T-helper 9 cell (primary cell): ENCODE data around the gene SYTL1.

ENCODE experiments used
- DNase-seq: peaks from one replicate; pipeline ENCODE4 v3.0.0-alpha.2; 2020
- total RNA-seq, 2 donors: gene quantifications; one replicate each; lab custom pipeline; 2026; lab: John Stamatoyannopoulos, UW

SYTL1 gene, protein sequence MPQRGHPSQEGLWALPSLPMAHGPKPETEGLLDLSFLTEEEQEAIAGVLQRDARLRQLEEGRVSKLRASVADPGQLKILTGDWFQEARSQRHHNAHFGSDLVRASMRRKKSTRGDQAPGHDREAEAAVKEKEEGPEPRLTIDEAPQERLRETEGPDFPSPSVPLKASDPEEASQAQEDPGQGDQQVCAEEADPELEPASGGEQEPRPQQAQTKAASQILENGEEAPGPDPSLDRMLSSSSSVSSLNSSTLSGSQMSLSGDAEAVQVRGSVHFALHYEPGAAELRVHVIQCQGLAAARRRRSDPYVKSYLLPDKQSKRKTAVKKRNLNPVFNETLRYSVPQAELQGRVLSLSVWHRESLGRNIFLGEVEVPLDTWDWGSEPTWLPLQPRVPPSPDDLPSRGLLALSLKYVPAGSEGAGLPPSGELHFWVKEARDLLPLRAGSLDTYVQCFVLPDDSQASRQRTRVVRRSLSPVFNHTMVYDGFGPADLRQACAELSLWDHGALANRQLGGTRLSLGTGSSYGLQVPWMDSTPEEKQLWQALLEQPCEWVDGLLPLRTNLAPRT
- 137 to 174 reads per million in 2 donors for total RNA-seq

DNA sequence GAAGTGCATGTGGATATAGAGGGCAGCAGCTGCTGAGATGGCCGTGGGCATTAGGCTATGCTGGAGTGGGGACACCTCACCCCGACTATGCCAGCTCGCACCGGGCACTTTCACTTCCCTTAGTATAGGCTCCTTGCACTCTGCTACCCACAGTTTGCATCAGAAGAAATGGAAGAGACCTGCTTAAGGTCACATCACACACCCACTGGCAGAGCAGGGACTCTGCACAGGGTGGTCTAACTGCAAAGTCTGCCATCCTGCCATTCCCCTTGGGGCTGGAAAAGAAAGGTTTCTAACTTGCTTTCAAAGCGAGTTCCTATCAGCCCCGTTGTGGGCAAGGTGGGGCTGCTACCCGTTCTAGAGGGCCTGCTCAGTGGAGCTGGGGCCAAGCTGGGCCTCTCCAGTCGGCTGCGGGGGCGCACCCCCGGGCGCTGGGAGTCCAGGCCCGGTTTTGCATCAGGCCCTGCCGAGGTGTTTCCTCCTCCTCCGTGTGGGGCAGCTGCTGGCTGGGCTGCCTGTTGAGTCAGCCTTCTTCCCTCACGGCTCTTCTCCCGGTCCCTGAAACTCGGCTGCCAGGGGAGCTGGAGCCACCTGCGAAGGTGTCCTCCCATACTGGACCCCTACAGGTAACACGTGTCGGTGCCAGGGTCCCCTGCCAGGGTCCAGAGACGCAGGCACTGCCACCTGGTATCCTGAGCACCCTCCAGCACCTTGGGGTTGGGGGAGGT is at the start of gene SYTL1:
TSS of gene SYTL1 (plus strand) at position 498 of the 728 bp plus-strand sequence. CDS start 3,313 bp downstream, outside the sequence.
- DNase-seq, result peak; percentile 50

DNA sequence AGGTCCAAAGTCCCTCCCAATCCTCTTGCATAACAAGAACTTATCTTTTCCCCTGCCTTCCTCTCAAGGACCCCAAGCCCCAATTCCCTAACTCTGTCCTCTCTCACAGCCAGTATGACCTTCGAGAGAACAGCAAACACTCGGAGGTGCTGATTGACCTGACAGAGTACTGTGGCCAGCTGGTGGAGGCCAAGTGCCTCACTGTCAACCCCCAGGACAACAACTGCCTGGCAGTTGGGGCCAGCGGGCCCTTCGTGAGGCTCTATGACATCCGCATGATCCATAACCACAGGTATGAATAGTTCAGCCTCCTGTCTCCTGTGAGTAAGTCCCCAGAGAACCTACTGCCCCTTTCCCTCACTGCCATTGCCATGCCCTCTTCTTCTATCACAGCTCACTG is 49.7 kb upstream of the SYTL1 start:
- no peak for DNase-seq

DNA sequence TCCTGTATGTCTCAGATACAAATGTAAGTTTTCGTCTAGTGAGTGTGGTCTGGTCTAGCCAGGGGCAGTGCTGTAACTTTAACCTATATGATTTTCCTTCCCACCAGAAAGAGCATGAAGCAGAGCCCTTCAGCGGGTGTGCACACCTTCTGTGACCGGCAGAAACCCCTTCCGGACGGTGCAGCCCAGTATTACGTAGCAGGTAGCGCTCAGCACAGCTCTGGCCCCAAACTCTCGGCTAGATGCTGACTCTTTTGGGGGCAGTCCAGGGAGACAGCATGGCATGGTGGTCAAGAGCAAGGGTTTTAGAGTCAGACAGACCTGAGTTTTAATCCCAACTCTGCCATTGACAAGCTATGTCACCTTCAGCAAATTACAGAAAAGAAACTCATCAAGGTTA is 47.9 kb upstream of the SYTL1 start:
- DNase-seq, result no peak

DNA sequence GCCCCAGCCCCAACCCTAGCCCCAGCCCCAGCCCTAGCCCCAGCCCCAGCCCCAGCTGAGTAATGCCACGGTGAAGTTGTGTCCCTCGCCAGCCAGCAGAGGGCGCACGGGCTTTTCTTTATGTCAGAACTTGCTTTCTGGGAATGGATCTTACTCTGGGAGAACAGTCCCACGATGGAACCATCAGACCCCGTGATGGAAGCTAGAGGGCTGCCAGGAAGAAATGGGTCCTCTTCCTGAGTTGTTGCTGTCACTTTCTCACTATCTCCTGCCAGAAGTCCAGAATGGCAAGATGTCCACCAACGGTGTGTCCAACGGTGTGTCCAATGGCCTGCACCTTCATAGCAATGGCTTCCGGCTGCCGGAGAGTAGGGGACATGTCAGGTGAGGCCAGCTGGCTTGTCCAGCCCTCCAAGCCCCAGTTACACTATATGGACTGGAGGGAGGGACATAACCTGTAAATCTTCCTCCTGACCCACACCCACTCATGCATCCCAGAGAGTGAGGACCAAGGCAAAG is 45.0 kb upstream of the SYTL1 start:
- peak; percentile 70 for DNase-seq

DNA sequence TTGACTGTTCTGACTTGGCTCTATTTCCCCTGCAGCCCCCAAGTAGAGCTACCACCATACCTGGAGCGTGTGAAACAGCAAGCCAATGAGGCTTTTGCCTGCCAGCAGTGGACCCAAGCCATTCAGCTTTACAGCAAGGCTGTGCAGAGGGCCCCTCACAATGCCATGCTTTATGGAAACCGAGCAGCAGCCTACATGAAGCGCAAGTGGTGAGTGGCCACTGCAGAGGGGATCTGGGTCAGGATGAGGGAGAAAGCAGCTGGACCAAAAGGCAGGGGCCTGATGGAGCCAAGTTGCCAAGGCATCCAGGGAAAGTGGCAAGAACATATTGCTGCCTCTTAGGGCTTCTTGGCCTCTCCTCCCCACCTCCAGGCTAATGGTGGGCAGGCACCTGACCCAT is 43.9 kb upstream of the SYTL1 start:
- no peak for DNase-seq

DNA sequence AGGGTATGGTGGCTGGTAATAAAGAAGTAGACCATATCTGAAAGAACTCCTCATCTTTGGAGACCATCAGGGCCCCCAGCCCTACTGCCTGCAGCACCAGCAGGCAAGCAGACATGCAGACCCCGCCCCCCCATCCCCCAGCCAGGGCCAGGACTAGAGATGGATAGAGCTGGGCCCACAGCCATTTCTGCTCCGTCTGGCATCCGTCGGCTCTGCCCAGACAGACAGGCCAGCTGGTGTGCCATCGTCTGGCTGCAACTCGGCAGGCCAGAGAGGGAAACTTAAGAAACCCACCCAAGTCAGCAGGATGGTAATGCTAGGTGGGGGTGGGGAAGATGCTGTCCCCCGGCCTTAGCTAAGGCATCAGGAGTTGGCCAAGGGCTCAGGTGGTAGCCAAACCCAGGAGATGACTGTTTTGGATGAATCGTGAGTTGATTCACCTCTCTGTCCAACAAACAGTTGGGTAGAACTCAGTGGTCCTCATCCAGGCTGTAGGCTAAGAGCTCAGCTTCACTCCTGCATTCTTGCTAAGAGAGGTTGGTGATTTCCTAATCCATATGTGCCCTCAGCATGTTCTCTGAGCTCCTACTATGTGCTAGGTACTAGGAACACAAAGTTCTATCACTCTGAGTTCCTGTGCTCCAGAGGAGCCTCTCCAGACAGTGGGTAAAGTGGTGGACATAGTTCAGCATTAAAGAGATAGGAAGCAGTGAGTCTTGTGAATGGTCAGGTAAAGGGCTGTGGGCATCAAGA is 43.0 kb upstream of the SYTL1 start:
- no peak for DNase-seq

DNA sequence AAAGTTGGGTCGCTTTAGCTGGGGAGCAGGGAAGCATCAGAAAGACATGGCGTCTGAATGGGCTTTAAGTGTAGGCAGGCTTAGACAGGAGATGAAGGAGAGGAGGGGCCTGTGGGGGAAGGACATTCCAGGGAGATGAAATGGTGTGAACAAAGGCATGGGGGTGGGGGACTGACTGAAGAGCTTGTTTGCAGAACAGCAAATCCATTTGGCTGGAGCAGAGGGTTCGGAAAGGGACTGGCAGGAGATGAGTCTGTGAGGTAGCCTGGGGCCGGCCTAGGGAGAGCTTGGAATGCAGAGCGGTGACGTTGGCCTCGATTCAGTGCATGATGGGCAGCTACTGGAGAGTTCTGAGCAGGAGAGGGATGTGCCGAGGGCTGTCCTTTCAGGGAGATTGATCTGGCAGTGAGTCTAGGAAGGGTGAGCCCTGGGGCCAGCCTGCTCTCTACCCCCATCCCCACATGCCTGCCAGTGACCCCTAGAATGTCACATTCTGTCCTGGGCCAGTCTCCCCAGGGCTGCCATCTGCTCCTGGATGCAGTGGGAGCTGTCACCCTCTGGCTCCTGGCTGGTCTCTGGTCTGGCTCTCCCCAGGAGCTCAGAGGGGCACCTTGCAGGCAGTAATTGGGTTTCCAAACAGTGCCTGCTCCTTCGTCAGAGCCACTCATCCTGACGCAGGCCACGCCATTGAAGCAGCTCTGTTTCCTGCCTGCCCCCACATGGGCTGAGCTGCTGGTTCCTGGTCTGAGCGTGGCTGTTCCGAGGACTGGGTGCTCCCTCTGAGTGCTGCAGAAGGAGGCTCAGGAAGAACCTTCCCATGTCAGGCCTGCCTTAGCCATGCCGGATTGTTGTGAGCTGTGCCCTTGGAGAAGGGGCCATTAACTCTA is 42.2 kb upstream of the SYTL1 start:
- DNase-seq, result no peak

DNA sequence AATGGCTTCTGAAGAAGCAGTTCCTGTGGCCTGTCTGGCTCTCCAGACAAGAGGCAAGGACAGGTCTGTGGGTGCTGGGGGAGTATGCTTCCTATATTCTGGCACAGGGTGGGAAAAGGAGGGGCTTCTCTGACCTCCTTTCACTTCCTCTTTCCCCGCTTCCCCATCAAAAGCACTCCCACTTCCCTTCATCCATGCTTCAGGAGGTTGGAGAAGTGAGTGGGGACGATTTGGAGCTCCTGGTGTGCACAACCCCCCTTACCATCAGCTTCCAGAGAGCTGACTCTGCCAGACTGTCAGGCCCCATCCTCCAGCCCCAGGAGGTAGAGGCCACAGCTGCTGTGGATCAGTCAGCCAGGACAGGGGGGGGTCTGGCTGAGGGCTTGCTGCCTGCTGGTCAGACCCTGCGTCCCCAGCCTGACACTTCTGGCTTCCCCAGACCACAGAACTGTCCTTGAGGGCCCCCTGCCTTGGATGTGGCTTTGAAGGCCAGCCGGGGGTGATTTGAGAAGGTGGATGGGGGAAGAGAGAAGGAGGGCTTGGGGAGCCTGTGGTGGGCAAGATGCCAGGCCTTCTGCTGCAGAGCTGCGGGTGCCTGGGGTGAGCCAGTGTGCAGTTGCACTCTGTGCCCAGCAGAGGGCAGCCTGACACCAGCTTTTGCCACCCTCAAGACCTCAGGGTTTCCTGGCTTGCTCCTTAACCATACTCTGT is 41.3 kb upstream of the SYTL1 start:
- peak; percentile 69 for DNase-seq

DNA sequence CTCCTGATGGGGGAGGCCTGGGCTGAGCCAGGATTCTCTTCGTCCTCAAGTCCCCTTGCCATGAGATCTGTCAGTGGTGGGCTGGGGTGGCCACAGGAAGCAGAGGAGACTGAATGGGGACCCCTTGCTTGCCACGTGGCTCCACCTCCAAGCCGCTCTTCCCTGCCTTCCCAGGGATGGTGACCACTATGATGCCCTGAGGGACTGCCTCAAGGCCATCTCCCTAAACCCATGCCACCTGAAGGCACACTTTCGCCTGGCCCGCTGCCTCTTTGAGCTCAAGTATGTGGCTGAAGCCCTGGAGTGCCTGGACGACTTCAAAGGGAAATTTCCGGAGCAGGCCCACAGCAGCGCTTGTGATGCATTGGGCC is 40.8 kb upstream of the SYTL1 start:
- DNase-seq, result no peak

DNA sequence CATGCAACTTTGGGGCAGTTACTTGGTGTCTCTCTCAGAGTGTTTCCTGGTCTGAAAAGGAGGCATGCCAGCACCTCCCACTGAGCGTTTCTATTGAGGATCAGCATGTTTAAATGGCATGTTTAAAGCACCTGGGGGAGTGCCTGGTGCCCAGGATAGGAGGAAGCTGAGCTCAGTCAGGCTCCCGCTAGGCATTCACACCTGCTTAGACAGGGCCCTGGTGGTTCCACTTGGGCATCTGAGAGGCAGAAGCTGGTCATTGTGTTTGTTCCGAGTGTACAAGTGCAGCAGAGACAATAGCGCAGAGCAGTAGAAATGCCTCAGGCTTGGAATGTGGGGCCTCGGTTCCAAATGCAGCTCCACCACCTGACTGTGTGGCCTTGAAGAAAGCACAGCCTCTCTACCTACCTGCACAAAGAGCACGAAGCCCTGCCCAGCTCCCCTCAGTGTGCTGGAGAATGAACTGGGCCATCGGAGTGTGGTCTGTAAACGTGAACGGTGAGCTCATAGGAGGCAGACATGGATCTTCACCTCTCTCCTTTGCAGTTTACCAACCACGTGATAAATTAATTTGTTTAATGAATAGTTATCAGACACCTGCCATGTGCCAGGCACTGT is 40.1 kb upstream of the SYTL1 start:
- DNase-seq, result no peak

DNA sequence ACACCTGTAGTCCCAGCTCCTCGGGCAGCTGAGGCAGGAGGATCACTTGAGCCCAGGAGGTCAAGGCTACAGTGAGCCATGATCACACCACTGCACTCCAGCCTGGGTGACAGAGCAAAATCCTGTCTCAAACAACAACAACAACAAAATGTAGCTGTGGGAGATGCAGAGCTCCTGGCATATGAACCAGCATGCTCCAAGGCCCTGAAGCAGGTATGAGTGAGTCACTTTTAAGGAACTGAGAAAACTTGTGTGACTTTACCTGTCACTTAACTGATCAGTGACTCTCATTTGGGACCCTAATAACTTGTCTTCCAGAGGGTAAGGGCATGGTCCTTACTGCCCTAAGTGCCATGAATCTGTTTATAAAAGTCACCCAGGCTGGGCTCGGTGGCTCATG is 39.2 kb upstream of the SYTL1 start:
- DNase-seq, result no peak

DNA sequence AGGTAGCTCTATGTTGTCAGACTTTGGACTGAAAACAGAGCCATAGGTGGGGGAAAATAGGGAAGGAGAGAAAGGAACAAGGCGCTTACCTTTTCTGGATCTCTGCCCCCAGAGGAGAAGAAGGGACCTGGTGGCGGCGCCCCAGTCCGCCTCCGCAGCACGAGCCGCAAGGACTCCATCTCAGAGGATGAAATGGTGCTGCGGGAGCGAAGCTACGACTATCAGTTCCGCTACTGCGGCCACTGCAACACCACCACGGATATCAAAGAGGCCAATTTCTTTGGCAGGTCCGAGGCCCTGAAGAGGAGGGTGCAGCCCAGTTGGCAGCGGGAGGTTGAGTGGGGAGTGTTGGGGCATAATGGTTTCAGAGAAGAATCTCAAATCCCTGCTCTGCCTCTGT is 38.3 kb upstream of the SYTL1 start:
- no peak for DNase-seq

DNA sequence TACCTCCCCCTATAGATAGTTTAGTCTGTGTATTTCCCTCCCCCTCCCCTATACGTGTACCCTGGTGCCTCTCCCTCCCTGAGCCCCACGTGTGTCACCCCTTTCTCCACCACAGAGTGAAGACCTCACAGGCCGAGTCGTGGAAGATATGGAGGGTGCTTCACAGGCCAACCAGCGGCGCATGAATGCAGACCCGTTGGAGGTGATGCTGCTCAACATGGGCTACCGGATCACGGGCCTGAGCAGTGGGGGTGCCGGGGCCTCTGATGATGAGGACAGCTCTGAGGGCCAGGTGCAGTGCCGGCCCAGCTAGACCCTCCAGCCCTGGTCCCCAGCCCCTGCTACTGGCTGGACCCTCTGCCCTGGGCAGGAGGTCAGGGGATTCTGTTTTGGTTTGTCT is 35.8 kb upstream of the SYTL1 start:
- no peak for DNase-seq

DNA sequence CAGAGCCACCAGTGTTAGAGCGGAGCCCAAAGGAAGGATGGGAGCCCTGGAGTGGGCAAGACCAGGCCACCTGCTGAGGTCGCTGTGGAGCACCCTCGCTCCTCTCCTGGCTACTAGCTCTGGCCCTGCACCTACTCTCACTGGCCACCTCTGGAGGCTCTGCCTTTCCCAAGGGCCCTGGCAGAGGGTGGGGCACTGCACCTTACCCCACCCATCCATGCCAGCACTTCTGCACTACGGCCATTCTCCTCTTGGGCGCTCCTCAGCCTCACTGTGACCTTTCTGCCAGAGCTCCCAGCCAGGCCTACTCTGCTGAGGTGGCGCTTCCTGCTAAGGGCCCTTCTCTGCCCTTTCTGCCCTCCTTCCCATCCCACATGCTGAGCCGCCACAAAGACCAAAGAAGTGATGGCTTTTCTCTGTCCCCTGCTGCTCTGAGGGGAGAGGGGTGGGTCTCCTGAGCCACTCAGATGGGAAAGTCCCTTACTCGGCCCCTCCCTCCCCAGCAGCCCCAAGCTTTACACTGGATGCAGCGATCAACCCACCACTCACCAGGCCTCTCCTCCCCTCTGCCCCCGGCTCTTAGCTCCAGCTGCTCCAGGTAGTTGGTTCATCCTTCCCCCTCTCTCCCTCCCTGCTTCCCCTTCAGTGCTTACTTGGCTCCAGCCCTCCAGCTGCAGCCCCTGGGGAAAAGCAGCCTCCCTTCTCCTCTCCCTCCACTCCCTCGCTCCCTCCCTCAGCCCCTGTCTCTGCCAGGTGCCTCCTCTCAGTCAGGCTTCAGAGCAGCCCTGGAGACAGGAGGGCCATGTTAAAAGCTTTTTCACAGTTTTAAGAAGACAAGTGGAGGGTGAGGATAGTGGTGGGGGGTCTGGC is 34.7 kb upstream of the SYTL1 start:
- no peak for DNase-seq

DNA sequence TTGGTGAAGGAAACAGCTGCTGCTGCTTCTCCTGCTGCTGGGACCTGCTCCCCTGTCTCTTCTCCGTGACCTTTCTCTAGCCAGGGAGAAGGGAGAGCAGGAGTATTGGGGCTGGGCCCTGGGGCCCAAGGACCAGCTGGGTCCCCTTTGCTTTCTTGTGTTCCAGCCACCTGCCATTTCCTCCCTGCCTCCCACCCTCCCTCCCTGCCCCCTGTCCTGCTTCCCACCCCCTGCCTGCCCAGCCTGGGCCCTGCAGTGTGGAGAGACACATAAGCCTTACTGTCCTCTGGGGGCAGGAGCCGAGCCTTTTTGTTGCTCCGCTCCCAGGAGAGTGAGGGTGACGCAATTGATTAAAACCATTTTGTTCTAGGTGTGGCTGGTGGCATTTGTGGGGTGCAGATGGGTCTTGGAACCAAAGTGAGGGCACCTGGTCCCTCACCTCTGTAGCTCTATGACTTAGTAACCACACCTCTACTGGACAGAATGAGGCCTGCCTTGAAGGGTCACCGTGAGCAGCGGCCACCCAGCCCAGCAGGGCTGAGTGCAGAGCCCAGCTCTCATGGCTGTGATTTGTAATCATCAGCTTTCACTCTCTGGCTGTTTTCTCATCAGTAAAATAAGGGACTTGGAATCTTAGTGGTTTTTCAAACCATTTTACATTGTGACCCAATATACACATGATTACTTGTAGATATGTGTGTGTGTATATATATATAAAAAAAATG is 33.8 kb upstream of the SYTL1 start:
- DNase-seq, result no peak

DNA sequence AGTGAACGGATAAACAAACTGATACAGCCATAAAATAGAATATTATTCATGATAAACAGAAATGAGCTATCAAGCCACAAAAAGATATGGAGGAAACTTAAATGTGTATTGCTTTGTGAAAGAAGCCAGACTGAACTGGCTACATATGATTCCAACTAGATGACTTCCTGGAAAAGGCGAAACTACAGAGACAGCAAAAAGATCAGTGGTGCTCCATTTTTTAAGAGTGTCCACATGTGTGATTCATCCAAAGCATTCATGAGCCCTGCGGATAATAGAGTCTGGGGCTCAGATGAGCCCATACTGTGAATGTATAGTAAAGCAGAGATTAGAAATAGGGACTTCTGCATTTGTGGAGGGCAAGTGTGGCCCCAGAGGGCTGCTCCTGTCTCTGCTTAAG is 27.7 kb upstream of the SYTL1 start:
- DNase-seq, result no peak

DNA sequence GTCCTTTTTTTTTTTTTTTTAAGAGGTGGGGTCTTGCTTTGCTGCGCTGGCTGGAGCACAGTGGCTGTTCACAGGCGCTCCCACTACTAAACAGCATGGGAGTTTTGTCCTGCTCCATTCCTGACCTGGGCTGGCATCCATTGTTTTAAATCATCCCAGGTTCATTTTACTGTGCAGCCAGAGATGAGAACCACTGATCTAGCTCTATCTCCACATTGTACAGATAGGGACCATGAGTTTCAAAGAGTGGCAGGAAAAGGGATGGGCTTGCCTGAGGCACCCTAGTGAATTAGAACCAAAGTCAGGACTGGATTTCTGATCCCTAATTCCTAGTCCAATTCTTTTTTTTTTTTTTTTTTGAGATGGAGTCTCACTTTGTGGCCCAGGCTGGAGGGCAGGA is 27.1 kb upstream of the SYTL1 start:
- no peak for DNase-seq

DNA sequence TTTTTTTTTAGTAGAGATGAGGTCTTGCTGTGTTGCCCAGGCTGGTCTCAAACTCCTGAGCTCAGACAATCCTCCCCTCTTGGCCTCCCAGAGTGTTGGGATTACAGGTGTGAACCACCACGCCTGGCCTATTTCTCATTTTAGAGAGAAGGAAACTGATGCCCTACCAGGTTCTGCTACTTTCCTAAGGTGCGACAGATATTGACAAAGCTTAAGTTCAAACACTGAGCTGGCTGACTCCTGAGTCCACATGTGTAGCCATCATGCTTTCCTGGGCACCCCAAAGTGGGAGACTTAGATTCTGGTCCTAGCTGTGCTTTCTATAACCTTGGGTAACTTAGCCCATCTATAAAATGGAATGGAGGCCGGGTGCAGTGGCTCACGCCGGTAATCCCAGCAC is 25.0 kb upstream of the SYTL1 start:
- DNase-seq, result no peak

DNA sequence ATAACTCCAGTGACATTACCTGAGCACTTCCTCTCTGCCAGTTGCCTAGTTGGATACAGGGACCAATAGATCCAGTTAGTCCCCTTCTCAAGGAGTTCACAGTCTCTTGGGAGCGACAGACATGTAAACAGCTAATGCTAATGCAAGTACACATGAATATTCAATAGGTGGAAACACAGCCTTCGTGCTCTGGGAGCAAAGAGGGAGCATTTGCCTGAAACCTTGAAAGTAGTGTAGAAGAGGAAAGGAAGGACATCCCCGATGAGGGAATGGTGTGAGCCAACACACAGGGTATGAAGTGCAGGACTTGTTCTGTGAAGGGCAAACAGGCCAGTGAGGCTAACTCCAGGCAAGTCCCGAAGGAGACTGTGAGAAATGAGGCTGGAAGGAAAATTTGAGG is 23.7 kb upstream of the SYTL1 start:
- no peak for DNase-seq
